ENCODE results near the gene KCNJ14.

DNA sequence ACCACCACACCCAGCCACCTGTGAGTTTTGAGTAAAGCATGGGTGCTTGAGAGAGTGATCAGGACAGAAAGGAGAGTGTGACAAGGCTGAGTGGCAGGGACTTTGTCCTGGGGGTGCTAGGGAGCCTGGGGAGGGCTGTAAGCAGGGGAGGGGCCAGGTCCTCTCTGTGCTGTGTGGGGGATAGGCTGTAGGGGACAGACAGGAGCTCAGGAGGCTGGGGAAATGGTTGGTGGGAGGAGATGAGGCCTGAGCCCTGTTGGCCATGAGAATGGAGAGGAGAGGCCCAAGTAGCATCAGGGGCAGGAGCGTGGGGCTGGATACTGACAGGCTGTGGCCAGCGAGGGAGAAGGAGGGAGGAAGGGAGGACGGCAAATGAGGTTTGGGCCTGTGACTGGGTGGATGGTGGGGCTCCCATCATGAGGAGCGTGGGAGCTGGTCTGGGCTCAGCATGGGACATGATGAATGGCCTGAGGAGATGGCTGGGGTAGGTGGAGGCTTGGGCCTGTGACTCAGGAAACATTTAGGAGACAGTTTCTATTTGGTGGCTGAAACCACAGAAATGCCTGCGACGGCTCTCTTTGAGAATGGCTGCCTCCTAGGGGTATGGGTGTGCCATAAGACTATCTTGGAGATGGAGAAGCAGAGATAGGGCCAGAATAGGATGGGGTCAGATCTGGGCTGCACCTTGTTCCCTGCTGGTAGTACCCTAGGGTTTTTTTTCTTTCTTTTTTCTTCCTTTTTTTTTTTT lies 36.9 kb upstream of the KCNJ14 start:
- TF ChIP-seq, protein P1, sequence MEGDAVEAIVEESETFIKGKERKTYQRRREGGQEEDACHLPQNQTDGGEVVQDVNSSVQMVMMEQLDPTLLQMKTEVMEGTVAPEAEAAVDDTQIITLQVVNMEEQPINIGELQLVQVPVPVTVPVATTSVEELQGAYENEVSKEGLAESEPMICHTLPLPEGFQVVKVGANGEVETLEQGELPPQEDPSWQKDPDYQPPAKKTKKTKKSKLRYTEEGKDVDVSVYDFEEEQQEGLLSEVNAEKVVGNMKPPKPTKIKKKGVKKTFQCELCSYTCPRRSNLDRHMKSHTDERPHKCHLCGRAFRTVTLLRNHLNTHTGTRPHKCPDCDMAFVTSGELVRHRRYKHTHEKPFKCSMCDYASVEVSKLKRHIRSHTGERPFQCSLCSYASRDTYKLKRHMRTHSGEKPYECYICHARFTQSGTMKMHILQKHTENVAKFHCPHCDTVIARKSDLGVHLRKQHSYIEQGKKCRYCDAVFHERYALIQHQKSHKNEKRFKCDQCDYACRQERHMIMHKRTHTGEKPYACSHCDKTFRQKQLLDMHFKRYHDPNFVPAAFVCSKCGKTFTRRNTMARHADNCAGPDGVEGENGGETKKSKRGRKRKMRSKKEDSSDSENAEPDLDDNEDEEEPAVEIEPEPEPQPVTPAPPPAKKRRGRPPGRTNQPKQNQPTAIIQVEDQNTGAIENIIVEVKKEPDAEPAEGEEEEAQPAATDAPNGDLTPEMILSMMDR (IDR thresholded peaks at IDR 0.05) = no peak
- no peak for TF ChIP-seq POLR2A (IDR thresholded peaks at IDR 0.05)
